SK-N-SH treated with all-trans-retinoic acid at 6 μM for 48 hours (cell line): ENCODE measurements around the gene GADD45B.

ENCODE experiments used
- ATAC-seq: fragments of 200-7000 bp; cut with Tn5 transposase; 3 replicates; pipeline ENCODE4 v1.9.1; 2020; ENCODE audit warnings: mild to moderate bottlenecking, moderate library complexity
- BACH2 ChIP-seq: fragments of 250-450 bp; sonication (Bioruptor Pico); IDR thresholded peaks from 2 replicates; pipeline ENCODE4 v1.9.0; 2021; ENCODE audit warnings: mild to moderate bottlenecking, borderline replicate concordance
- CREB5 ChIP-seq: fragments of 250-450 bp; sonication (Bioruptor Pico); IDR thresholded peaks from 2 replicates; pipeline ENCODE4 v1.5.1; 2020; ENCODE audit warnings: low read depth, mild to moderate bottlenecking, moderate library complexity
- CSDC2 ChIP-seq: fragments of 250-450 bp; sonication (Bioruptor Pico); IDR thresholded peaks from 2 replicates; pipeline ENCODE4 v1.5.0; 2020; ENCODE audit warnings: mild to moderate bottlenecking, moderate library complexity
- CSRNP3 ChIP-seq: fragments of 250-450 bp; sonication (Bioruptor Pico); IDR thresholded peaks from 2 replicates; pipeline ENCODE4 v1.5.1; 2021; ENCODE audit warnings: mild to moderate bottlenecking, moderate library complexity
- ESRRG ChIP-seq: fragments of 250-450 bp; sonication (Bioruptor Pico); IDR thresholded peaks from 2 replicates; pipeline ENCODE4 v1.6.1; 2021; ENCODE audit warnings: mild to moderate bottlenecking
- GLIS3 ChIP-seq: fragments of 250-450 bp; sonication (Bioruptor Pico); IDR thresholded peaks from 2 replicates; pipeline ENCODE4 v1.5.0; 2020; ENCODE audit warnings: mild to moderate bottlenecking, moderate library complexity
- ISL1 ChIP-seq: fragments of 250-450 bp; sonication (Bioruptor Pico); IDR thresholded peaks from 2 replicates; pipeline ENCODE4 v2.1.2; 2022; ENCODE audit warnings: mild to moderate bottlenecking, moderate library complexity
- OSR1 ChIP-seq: fragments of 250-450 bp; sonication (Bioruptor Pico); IDR thresholded peaks from 2 replicates; pipeline ENCODE4 v1.8.0; 2022; ENCODE audit warnings: moderate library complexity, mild to moderate bottlenecking, inconsistent platforms
- PATZ1 ChIP-seq: fragments of 250-450 bp; sonication (Bioruptor Pico); IDR thresholded peaks from 2 replicates; pipeline ENCODE4 v1.8.0; 2020; ENCODE audit warnings: mild to moderate bottlenecking, moderate library complexity, borderline replicate concordance
- POU6F1 ChIP-seq: fragments of 250-450 bp; sonication (Bioruptor Pico); IDR thresholded peaks from 2 replicates; pipeline ENCODE4 v1.8.0; 2021; ENCODE audit warnings: low read depth, mild to moderate bottlenecking, moderate library complexity, borderline replicate concordance
- PPARA ChIP-seq: fragments of 250-450 bp; sonication (Bioruptor Pico); IDR thresholded peaks from 2 replicates; pipeline ENCODE4 v1.5.0; 2020; ENCODE audit warnings: mild to moderate bottlenecking, borderline replicate concordance
- SNAI2 ChIP-seq: fragments of 250-450 bp; sonication (Bioruptor Pico); IDR thresholded peaks from 2 replicates; pipeline ENCODE4 v1.5.0; 2020; ENCODE audit warnings: mild to moderate bottlenecking, moderate library complexity
- TCF4 ChIP-seq: fragments of 250-450 bp; sonication (Bioruptor Pico); IDR thresholded peaks from 2 replicates; pipeline ENCODE4 v1.8.0; 2021; ENCODE audit warnings: mild to moderate bottlenecking, moderate library complexity, borderline replicate concordance
- TOX ChIP-seq: fragments of 250-450 bp; sonication (Bioruptor Pico); IDR thresholded peaks from 2 replicates; pipeline ENCODE4 v1.8.0; 2021; ENCODE audit warnings: mild to moderate bottlenecking, moderate library complexity, borderline replicate concordance
- TSHZ2 ChIP-seq: fragments of 250-450 bp; sonication (Bioruptor Pico); IDR thresholded peaks from 2 replicates; pipeline ENCODE4 v1.5.0; 2020; ENCODE audit warnings: mild to moderate bottlenecking, moderate library complexity
- ZC3H10 ChIP-seq: fragments of 250-450 bp; sonication (Bioruptor Pico); IDR thresholded peaks from 2 replicates; pipeline ENCODE4 v1.5.1; 2021; ENCODE audit warnings: mild to moderate bottlenecking, moderate library complexity
- ZFP3 ChIP-seq: fragments of 250-450 bp; sonication (Bioruptor Pico); IDR thresholded peaks from 2 replicates; pipeline ENCODE4 v1.5.0; 2020; ENCODE audit warnings: mild to moderate bottlenecking, moderate library complexity
- ZFP30 ChIP-seq: fragments of 450-650 bp; formaldehyde crosslinking; IDR thresholded peaks from 2 replicates; pipeline ENCODE4 v1.5.0; 2022; ENCODE audit warnings: mild to moderate bottlenecking, moderate library complexity
- ZNF565 ChIP-seq: fragments of 450-650 bp; formaldehyde crosslinking; conservative IDR thresholded peaks from 2 replicates; pipeline ENCODE4 v1.5.0; 2020; ENCODE audit warnings: low read depth, mild to moderate bottlenecking, moderate library complexity
- ZNF70 ChIP-seq: fragments of 450-650 bp; formaldehyde crosslinking; IDR thresholded peaks from 2 replicates; pipeline ENCODE4 v1.5.0; 2020; ENCODE audit warnings: mild to moderate bottlenecking, moderate library complexity
- ZNF8 ChIP-seq: fragments of 450-650 bp; formaldehyde crosslinking; IDR thresholded peaks from 2 replicates; pipeline ENCODE4 v1.5.0; 2020; ENCODE audit warnings: mild to moderate bottlenecking, moderate library complexity

The GADD45B gene

GRCh38 chr19:2454199-2454961 is 21.5 kb upstream of the GADD45B start:
- no peak for ATAC-seq

GRCh38 chr19:2454962-2455850 is 20.7 kb upstream of the GADD45B start:
- no peak for TF ChIP-seq ZNF70 (CRISPR knock-in tag)
- TF ChIP-seq TCF4 (CRISPR knock-in tag) = no peak
- TF ChIP-seq ZNF8 (CRISPR knock-in tag) = no peak
- TF ChIP-seq CSRNP3 (CRISPR knock-in tag) = no peak
- no peak for TF ChIP-seq ZFP3
- no peak for TF ChIP-seq ZFP30 (CRISPR knock-in tag)
- no peak for TF ChIP-seq ZC3H10 (CRISPR knock-in tag)
- TF ChIP-seq ESRRG (CRISPR knock-in tag) = no peak
- TF ChIP-seq GLIS3 = no peak
- TF ChIP-seq ISL1 (CRISPR knock-in tag) = no peak
- no peak for TF ChIP-seq BACH2 (CRISPR knock-in tag)
- TF ChIP-seq SNAI2 (CRISPR knock-in tag) = no peak
- no peak for TF ChIP-seq CREB5
- no peak for TF ChIP-seq POU6F1 (CRISPR knock-in tag)
- no peak for TF ChIP-seq PATZ1 (CRISPR knock-in tag)
- no peak for TF ChIP-seq ZNF565 (CRISPR knock-in tag)
- TF ChIP-seq PPARA (CRISPR knock-in tag) = no peak
- no peak for TF ChIP-seq OSR1 (CRISPR knock-in tag)
- no peak for ATAC-seq

More at GRCh38 chr19:2454199-2454961, 21.5 kb upstream of the GADD45B start:
- TF ChIP-seq TOX (CRISPR knock-in tag) (no peak), ZNF8 (CRISPR knock-in tag) (no peak), TCF4 (CRISPR knock-in tag) (no peak), CSDC2 (CRISPR knock-in tag) (no peak), TSHZ2 (CRISPR knock-in tag) (no peak), ISL1 (CRISPR knock-in tag) (no peak), ESRRG (CRISPR knock-in tag) (no peak)
